ENCODE data around the gene MFGE8. TPM values are rescaled to one million over a fixed set of nuclear protein-coding genes. Genes with fewer than 3 reads are reported as not detected.

MFGE8 gene
- total RNA-seq, 4 donors from 2014 or later = 56.9 to 228 (median 74.1) TPM

DNA sequence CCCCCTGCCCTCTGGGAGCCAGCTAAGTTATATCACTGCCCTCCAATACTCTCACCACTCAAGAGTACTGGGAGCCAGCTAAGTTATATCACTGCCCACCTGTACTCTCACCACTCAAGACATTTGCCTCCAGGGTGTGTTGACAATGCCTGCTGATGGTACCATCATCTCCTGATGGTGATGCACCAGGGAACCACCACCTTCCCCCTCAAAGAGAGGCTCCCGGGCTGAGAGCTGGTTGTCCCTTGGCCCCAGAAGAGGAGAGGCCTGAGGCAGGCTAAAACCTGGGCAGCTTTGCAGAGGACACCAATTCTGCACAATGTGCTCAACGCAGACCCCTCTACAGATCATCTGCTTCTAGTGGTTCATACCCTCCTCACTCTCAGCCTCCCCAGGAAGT is 10.3 kb downstream of the MFGE8 start:
- Histone ChIP-seq H3K36me3 (no peaks in the 10 kb centered on the region), H3K27me3 (no peaks in the 10 kb centered on the region), H3K4me1 (peaks cover under 1 to 13% (median 5%) of the 10 kb centered on the region in 4 donors), H3K27ac (no peak overlapping the region), H3K4me3 (no peak overlapping the region), H3K9me3 (no peaks in the 10 kb centered on the region)
- DNase-seq = no peak
- in situ Hi-C loops (cut with MboI; ENCODE audit: low pct_ligation_motif_present in 1 of 4, low pct_unique_long_range_greater_than_20kb in 1 of 4, low sequenced_read_pairs in 3 of 4) (loop anchor here (10.0 to 25.0 kb wide), 4 partner anchors 112 to 284 kb away; no protein-coding TSS in a partner anchor), intact Hi-C loops (cut with DNase I; ENCODE audit: low total_unique reads) (loop anchor here (10.0 kb wide), 1 partner anchor 272 kb away; no protein-coding TSS in a partner anchor)
- TF ChIP-seq POLR2A (IDR thresholded peaks at IDR 0.05) = no peak
- no peak for TF ChIP-seq EP300 (IDR thresholded peaks at IDR 0.05; ENCODE audit: low read depth)
- TF ChIP-seq POLR2AphosphoS5 (IDR thresholded peaks at IDR 0.05) = no peak
- TF ChIP-seq, protein P1, sequence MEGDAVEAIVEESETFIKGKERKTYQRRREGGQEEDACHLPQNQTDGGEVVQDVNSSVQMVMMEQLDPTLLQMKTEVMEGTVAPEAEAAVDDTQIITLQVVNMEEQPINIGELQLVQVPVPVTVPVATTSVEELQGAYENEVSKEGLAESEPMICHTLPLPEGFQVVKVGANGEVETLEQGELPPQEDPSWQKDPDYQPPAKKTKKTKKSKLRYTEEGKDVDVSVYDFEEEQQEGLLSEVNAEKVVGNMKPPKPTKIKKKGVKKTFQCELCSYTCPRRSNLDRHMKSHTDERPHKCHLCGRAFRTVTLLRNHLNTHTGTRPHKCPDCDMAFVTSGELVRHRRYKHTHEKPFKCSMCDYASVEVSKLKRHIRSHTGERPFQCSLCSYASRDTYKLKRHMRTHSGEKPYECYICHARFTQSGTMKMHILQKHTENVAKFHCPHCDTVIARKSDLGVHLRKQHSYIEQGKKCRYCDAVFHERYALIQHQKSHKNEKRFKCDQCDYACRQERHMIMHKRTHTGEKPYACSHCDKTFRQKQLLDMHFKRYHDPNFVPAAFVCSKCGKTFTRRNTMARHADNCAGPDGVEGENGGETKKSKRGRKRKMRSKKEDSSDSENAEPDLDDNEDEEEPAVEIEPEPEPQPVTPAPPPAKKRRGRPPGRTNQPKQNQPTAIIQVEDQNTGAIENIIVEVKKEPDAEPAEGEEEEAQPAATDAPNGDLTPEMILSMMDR (IDR thresholded peaks at IDR 0.05) = no peak
- 91% methylated on average over 2 of the region's 2 CpGs; no CpG with 5 or more reads in 1 of the 2 donors for WGBS, 2 donors (ENCODE audit: low coverage in 1 of 2)

DNA sequence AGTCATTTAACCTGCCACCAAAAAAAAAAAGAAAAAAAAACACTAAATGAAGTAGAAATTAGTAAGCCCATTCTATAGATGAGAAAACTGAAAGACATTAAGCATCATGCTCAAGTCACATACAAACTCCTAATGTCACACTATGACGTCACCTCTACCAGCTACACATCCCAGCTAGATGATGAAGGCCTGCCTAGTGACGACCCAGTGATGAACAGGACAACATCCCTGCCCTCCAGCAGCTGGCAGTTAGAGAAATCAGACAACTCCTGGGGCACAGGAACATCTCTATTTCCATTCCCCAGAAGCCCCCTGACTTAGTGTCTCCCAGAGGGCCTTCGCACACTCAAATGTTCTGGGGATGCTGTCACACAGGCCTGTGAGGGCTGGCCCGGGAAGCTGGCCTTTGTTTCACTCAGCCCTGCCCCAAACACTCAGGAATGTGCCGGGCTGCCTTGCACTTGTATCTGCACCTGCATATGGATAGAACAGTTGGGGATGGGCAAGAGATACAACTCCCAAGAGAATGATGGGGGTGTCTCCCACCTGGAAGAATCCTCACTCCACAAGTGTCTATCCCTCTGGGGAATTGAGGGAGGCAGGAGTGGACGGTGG is 10.9 kb downstream of the MFGE8 start:
- in situ Hi-C loops (cut with MboI; ENCODE audit: low pct_ligation_motif_present in 1 of 4, low pct_unique_long_range_greater_than_20kb in 1 of 4, low sequenced_read_pairs in 3 of 4) (loop anchor here (10.0 to 25.0 kb wide), 4 partner anchors 112 to 285 kb away; no protein-coding TSS in a partner anchor), intact Hi-C loops (cut with DNase I; ENCODE audit: low total_unique reads) (loop anchor here (10.0 kb wide), 1 partner anchor 272 kb away; no protein-coding TSS in a partner anchor)
- no peaks in the 10 kb centered on the region for H3K36me3 ChIP-seq
- peaks cover 5 to 19% (median 9%) of the 10 kb centered on the region in 4 donors for H3K4me1 ChIP-seq
- no peak overlapping the region for H3K4me3 ChIP-seq
- H3K27ac ChIP-seq = no peak overlapping the region
- no peak for DNase-seq
- no peaks in the 10 kb centered on the region for H3K27me3 ChIP-seq
- H3K9me3 ChIP-seq = no peaks in the 10 kb centered on the region
- WGBS, 2 donors (ENCODE audit: low coverage in 1 of 2) = 77 to 93% methylated on average over 3 to 6 of the region's 6 CpGs
- TF ChIP-seq POLR2AphosphoS5 (IDR thresholded peaks at IDR 0.05) (no peak), POLR2A (IDR thresholded peaks at IDR 0.05) (no peak), EP300 (IDR thresholded peaks at IDR 0.05; ENCODE audit: low read depth) (no peak)
- TF ChIP-seq, protein P1 (IDR thresholded peaks at IDR 0.05) = no peak

DNA sequence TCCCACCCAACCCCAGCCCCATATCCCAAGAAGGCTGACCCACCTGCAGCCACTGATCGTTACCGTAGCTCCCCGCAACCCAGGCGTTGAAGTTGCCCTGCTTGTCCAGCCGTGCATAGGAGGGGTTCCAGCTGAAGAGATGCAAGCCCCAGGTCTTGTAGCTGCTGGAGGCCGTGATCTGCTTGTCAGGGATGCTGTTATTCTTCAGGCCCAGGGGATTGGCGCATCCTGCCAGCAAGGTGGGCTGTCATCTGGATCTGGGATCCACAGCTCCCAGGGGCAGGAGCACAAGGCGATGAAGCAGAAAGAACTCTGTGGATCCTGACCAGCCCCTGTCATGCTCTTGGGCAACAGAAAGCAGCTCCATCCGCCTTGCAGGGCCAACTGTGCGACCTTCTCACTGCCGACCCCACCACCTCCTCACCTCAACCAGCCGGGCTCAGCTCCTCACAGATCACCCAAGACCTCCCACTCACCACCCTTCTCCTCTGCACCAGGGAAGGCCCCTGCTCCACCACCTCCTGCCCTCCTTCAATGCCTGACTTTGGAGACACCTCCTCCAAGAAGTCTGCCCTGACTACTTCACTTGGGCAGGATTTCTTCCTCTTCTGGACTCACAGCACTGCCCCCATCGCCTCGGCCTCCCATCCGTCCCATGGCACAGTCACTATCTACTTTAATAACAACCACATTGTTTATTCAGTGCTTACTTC is 11.5 kb downstream of the MFGE8 start:
- intact Hi-C loops (cut with DNase I; ENCODE audit: low total_unique reads) (loop anchor here (10.0 kb wide), 1 partner anchor 273 kb away; no protein-coding TSS in a partner anchor), in situ Hi-C loops (cut with MboI; ENCODE audit: low pct_ligation_motif_present in 1 of 4, low pct_unique_long_range_greater_than_20kb in 1 of 4, low sequenced_read_pairs in 3 of 4) (loop anchor here (10.0 to 25.0 kb wide), 4 partner anchors 113 to 286 kb away; no protein-coding TSS in a partner anchor)
- Histone ChIP-seq H3K27ac (no peak overlapping the region), H3K36me3 (no peaks in the 10 kb centered on the region), H3K27me3 (no peaks in the 10 kb centered on the region), H3K9me3 (no peaks in the 10 kb centered on the region), H3K4me1 (peaks cover 10 to 25% (median 15%) of the 10 kb centered on the region in 4 donors), H3K4me3 (no peak overlapping the region)
- TF ChIP-seq EP300 (IDR thresholded peaks at IDR 0.05; ENCODE audit: low read depth) (no peak), POLR2AphosphoS5 (IDR thresholded peaks at IDR 0.05) (no peak), POLR2A (IDR thresholded peaks at IDR 0.05) (no peak)
- TF ChIP-seq, protein P1 (IDR thresholded peaks at IDR 0.05) = no peak
- WGBS, 2 donors (ENCODE audit: low coverage in 1 of 2) = 59 to 89% methylated on average over 3 to 14 of the region's 15 CpGs
- no peak for DNase-seq

DNA sequence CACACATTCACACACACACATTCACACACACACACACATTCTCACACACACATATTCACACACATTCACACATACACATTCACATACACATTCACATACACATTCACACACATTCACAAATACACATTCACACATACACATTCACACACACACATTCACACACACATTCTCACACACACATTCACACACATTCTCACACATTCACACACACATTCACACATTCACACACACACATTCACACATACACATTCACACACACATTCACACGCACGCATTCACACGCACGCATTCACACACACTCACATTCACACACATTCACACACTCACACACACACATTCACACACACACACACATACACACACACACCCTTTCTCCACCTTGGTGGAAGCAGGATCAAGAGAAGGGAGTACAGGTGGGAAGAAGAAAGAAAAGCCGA is 12.2 kb downstream of the MFGE8 start:
- no peaks in the 10 kb centered on the region for H3K36me3 ChIP-seq
- DNase-seq = no peak
- WGBS, 2 donors (ENCODE audit: low coverage in 1 of 2) = 86 to 93% methylated on average over 3 to 5 of the region's 5 CpGs
- no peaks in the 10 kb centered on the region for H3K27me3 ChIP-seq
- no peak overlapping the region for H3K27ac ChIP-seq
- H3K4me3 ChIP-seq = no peak overlapping the region
- no peaks in the 10 kb centered on the region for H3K9me3 ChIP-seq
- intact Hi-C loops (cut with DNase I; ENCODE audit: low total_unique reads) (loop anchor here (10.0 kb wide), 1 partner anchor 274 kb away; no protein-coding TSS in a partner anchor), in situ Hi-C loops (cut with MboI; ENCODE audit: low pct_ligation_motif_present in 1 of 4, low pct_unique_long_range_greater_than_20kb in 1 of 4, low sequenced_read_pairs in 3 of 4) (loop anchor here (10.0 to 25.0 kb wide), 4 partner anchors 114 to 286 kb away; no protein-coding TSS in a partner anchor)
- peaks cover 10 to 25% (median 15%) of the 10 kb centered on the region in 4 donors for H3K4me1 ChIP-seq
- TF ChIP-seq, protein P1 (IDR thresholded peaks at IDR 0.05) = no peak
- TF ChIP-seq EP300 (IDR thresholded peaks at IDR 0.05; ENCODE audit: low read depth) (no peak), POLR2A (IDR thresholded peaks at IDR 0.05) (no peak), POLR2AphosphoS5 (IDR thresholded peaks at IDR 0.05) (no peak)

Data from transverse colon (tissue), 4 donors.